Progenitor cell of endocrine pancreas (in vitro differentiated cells): ENCODE results near the gene ZNF521. TPM values are rescaled to one million over a fixed set of nuclear protein-coding genes. Genes with fewer than 3 reads are reported as not detected.

Experiments used
- DNase-seq: peaks from one replicate; pipeline ENCODE4 v3.0.0; 2021; ENCODE audit warnings: low spot score; ENCODE audit not compliant: unreplicated experiment
- H3K27ac Mint-ChIP-seq: 2 replicates; pipeline ENCODE4 v1.8.0; 2021; ENCODE audit warnings: mild to moderate bottlenecking, moderate library complexity, mixed read lengths
- H3K27me3 Mint-ChIP-seq: 2 replicates; pipeline ENCODE4 v1.8.0; 2021; ENCODE audit warnings: mixed read lengths
- H3K36me3 Mint-ChIP-seq: 2 replicates; pipeline ENCODE4 v1.8.0; 2022; ENCODE audit warnings: mixed read lengths; ENCODE audit not compliant: insufficient read depth
- H3K4me1 Mint-ChIP-seq: 2 replicates; pipeline ENCODE4 v1.8.0; 2021; ENCODE audit warnings: low read depth, mixed read lengths
- H3K4me3 Mint-ChIP-seq: 2 replicates; pipeline ENCODE4 v1.8.0; 2021; ENCODE audit warnings: low read depth, mild to moderate bottlenecking, moderate library complexity, mixed read lengths
- H3K9me3 Mint-ChIP-seq: 2 replicates; pipeline ENCODE4 v1.8.0; 2021; ENCODE audit warnings: low read depth, mixed read lengths
- total RNA-seq: library from RNA; stranded (reverse); gene quantifications from 2 replicates; pipeline ENCODE4 v1.2.1, GENCODE V29; 2021
- TF ChIP-seq, protein P1 (sequence below): fragments of 200-600 bp; sonication (generic); IDR thresholded peaks from one replicate; pipeline ENCODE4 v1.5.0; 2021; ENCODE audit warnings: antibody characterized with exemption, mild to moderate bottlenecking; ENCODE audit not compliant: unreplicated experiment

The ZNF521 gene
- total RNA-seq, 1 donor from 2014 or later = 39.1 TPM

DNA sequence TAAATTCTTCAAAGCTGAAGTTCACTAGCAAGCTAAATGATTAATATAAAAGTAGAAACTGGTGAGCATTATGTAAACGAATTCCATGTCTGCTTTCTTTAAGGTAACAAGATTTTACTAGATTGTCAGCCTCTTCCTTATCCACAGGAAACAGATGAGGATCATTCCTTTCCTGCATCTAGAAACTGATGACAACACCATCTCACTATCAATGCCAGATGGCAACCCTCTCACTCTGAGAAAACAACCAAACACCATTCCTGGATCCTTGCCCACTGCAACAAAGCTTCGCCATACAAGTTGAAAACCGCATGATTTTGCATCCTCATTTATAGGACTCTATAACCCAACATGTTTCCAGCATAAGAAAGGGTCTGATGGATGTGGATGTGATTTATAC is 122.9 kb downstream of the ZNF521 start:
- H3K4me1 Mint-ChIP-seq = peaks cover 33% of the 10 kb centered on the region
- H3K27me3 Mint-ChIP-seq = peaks cover 51% of the 10 kb centered on the region
- H3K9me3 Mint-ChIP-seq = no peaks in the 10 kb centered on the region
- no peak for DNase-seq
- H3K36me3 Mint-ChIP-seq = peaks cover 16% of the 10 kb centered on the region
- no peak overlapping the region for H3K4me3 Mint-ChIP-seq
- TF ChIP-seq, protein P1, sequence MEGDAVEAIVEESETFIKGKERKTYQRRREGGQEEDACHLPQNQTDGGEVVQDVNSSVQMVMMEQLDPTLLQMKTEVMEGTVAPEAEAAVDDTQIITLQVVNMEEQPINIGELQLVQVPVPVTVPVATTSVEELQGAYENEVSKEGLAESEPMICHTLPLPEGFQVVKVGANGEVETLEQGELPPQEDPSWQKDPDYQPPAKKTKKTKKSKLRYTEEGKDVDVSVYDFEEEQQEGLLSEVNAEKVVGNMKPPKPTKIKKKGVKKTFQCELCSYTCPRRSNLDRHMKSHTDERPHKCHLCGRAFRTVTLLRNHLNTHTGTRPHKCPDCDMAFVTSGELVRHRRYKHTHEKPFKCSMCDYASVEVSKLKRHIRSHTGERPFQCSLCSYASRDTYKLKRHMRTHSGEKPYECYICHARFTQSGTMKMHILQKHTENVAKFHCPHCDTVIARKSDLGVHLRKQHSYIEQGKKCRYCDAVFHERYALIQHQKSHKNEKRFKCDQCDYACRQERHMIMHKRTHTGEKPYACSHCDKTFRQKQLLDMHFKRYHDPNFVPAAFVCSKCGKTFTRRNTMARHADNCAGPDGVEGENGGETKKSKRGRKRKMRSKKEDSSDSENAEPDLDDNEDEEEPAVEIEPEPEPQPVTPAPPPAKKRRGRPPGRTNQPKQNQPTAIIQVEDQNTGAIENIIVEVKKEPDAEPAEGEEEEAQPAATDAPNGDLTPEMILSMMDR = no peak
- no peak overlapping the region for H3K27ac Mint-ChIP-seq

DNA sequence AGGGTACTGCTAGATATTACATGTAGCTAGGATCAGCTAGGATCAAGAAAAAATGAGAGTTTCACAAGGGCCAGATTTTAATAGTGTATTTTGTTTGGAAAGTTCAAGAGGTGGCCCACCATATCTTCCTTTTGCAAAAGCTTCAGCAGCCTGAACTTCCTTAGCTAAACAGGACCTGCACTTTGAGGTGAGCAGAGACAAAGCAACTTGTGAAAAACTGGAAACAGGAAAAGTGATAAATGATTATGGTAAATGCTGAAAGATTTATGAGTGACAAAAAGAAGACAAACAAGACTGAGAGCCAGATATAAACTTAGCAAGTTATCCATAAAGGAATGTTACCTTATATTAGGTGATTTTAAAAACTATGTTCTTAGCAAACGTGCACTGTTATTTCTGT is 123.6 kb downstream of the ZNF521 start:
- TF ChIP-seq, protein P1 = no peak
- H3K27me3 Mint-ChIP-seq = peaks cover 46% of the 10 kb centered on the region
- H3K9me3 Mint-ChIP-seq = no peaks in the 10 kb centered on the region
- H3K4me3 Mint-ChIP-seq = no peak overlapping the region
- DNase-seq = no peak
- H3K27ac Mint-ChIP-seq = no peak overlapping the region
- peaks cover 17% of the 10 kb centered on the region for H3K36me3 Mint-ChIP-seq
- H3K4me1 Mint-ChIP-seq = peaks cover 27% of the 10 kb centered on the region

DNA sequence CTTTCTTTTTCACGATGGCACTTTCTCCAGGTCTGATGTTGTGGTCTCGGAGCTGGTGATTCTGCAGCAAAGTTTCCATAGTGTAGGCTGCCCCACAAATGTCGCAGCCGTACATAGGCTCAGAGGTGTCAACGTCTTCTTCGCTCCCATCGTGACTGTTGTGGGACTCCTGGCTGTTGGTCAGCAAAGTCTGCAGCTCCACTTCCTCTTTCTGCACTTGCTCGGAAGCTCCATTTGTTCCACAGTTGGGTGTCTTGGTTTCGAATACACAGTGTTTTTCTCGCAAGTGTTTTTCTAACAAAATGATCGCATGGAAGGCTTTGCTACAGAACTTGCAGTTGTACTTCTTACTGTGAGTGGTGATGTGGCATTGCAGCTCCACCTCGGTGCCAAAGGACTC is 126.8 kb downstream of the ZNF521 start:
- no peak overlapping the region for H3K4me3 Mint-ChIP-seq
- H3K4me1 Mint-ChIP-seq = peaks cover 11% of the 10 kb centered on the region
- TF ChIP-seq, protein P1 = no peak
- H3K27me3 Mint-ChIP-seq = peaks cover 19% of the 10 kb centered on the region
- no peak for DNase-seq
- peaks cover 18% of the 10 kb centered on the region for H3K36me3 Mint-ChIP-seq
- H3K9me3 Mint-ChIP-seq = no peaks in the 10 kb centered on the region
- H3K27ac Mint-ChIP-seq = no peak overlapping the region

DNA sequence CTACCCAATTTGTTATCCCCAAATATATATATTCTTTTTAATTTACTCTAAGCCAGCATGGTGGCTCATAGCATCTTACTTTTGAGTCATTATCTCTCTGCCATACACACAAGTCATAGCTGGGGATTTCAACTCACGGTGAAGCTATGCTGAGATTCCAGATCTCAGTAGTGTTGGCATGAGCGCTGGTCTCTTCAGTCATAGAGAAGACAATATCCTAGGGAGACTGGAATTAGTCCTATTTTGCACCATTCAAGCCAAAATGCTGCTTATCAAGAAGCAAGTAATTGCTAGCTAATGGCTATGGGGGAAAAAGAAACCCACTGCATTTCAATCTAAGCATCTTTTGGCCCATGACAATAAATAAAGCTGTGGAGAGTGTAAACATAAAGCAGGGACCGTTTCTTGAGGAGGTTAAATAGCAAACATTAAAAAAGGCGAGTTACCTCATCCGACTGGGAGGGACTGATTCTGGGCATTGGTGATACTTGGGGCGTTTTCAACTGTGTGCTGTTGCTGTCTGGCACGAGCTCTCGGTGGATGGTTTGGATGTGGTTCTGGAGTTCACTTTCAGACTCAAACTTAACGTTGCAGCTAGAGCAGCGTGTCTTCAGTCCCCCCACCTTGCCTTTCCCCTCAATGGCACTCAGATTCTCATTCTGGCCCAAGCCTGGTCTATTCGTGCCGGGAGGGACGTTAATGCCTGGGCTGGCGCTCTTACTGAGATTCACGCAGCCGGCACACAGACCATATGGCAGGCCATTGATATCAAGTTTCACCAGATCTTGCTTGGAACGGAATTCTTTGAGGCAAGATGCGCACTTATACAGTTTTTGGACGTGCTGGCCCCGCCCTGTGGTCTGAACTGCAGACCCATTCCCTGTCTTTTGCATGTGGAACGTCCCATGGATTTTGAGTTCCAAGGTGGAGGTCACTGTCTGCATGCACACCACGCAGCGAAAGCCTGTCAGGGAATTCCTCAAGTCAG is 127.8 kb downstream of the ZNF521 start:
- TF ChIP-seq, protein P1 = no peak
- DNase-seq = no peak
- Mint-ChIP-seq H3K27me3 (peaks cover 16% of the 10 kb centered on the region), H3K27ac (no peak overlapping the region), H3K36me3 (peaks cover 18% of the 10 kb centered on the region), H3K4me3 (no peak overlapping the region), H3K4me1 (peaks cover 9% of the 10 kb centered on the region), H3K9me3 (no peaks in the 10 kb centered on the region)

DNA sequence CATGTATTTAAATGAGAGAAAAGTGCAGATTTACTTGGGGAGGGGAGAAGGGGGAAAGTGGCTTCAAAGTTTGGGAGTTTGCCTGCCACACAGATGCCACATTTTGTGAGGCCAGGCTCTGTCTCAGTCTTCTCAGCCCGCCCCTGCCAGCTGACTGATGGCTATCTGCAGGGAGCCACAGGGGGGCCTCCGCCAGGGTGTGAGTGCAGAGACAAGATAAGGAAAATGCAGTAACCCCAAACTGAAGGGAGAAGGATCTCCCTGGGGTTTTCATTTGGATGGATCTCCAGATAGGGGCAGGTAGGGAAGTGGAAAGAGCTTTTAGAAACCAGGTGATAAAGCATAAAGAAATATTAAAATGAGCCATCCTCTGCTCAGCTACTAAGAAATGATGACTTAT is 128.8 kb downstream of the ZNF521 start:
- Mint-ChIP-seq H3K4me1 (peaks cover 1% of the 10 kb centered on the region), H3K9me3 (no peaks in the 10 kb centered on the region), H3K27me3 (peaks cover 9% of the 10 kb centered on the region), H3K27ac (no peak overlapping the region), H3K4me3 (no peak overlapping the region), H3K36me3 (peaks cover 18% of the 10 kb centered on the region)
- DNase-seq = no peak
- TF ChIP-seq, protein P1 = no peak
